WTC11 (cell line): ENCODE measurements around the gene CDPF1.

Experiments
- NR3C1 ChIP-seq: sonication (generic); formaldehyde crosslinking; conservative IDR thresholded peaks from 2 replicates; pipeline ENCODE4 v1.8.1; 2023; ENCODE audit warnings: low read depth, mild to moderate bottlenecking, missing genetic modification reagents
- TF ChIP-seq, protein P1 (sequence below): fragments of 200-600 bp; IDR thresholded peaks from 2 replicates; pipeline ENCODE4 v1.8.0; 2022; ENCODE audit warnings: antibody characterized with exemption

DNA sequence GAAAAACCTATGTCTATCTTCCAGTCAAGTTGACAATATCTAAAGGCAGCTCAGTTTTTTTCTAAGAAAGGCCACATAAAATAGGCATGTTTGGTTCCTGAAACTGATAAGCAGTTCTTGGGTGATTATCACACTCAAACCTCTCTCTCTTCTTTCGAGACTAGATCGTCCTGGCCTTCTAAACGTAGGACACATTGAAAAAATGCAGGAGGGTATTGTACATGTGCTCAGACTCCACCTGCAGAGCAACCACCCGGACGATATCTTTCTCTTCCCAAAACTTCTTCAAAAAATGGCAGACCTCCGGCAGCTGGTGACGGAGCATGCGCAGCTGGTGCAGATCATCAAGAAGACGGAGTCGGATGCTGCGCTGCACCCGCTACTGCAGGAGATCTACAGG is 15.1 kb downstream of the CDPF1 start:
- TF ChIP-seq, protein P1, sequence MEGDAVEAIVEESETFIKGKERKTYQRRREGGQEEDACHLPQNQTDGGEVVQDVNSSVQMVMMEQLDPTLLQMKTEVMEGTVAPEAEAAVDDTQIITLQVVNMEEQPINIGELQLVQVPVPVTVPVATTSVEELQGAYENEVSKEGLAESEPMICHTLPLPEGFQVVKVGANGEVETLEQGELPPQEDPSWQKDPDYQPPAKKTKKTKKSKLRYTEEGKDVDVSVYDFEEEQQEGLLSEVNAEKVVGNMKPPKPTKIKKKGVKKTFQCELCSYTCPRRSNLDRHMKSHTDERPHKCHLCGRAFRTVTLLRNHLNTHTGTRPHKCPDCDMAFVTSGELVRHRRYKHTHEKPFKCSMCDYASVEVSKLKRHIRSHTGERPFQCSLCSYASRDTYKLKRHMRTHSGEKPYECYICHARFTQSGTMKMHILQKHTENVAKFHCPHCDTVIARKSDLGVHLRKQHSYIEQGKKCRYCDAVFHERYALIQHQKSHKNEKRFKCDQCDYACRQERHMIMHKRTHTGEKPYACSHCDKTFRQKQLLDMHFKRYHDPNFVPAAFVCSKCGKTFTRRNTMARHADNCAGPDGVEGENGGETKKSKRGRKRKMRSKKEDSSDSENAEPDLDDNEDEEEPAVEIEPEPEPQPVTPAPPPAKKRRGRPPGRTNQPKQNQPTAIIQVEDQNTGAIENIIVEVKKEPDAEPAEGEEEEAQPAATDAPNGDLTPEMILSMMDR = no peak
- no peak for TF ChIP-seq NR3C1 (CRISPR knock-in tag)
